K562 (cell line): ENCODE results near the gene FRG2C. TPM values are rescaled to one million over a fixed set of nuclear protein-coding genes. Genes with fewer than 3 reads are reported as not detected.
"Not testable (repeated sequence)": the region's sequence is repeated elsewhere in the genome, so short reads cannot be mapped to it uniquely, and the experiment has no call there.

Experiments used
- GABPA ChIP-seq: fragments of 200-800 bp; sonication (Bioruptor generic); conservative IDR thresholded peaks from 2 replicates; pipeline ENCODE4 v1.6.1; 2016; ENCODE audit warnings: low read depth, missing genetic modification characterization, missing compliant biosample characterization
- HNRNPLL ChIP-seq: fragments of 200-400 bp; formaldehyde crosslinking; IDR thresholded peaks from 2 replicates; pipeline ENCODE4 v1.6.1; 2017; ENCODE audit warnings: low read length, low read depth, mild to moderate bottlenecking; ENCODE audit not compliant: poor library complexity, severe bottlenecking
- POLR2G ChIP-seq: fragments of 200-400 bp; formaldehyde crosslinking; IDR thresholded peaks from 2 replicates; pipeline ENCODE4 v1.6.1; 2017; ENCODE audit warnings: low read depth, mild to moderate bottlenecking, antibody characterized with exemption, low read length, moderate library complexity
- RBFOX2 ChIP-seq: fragments of 200-400 bp; formaldehyde crosslinking; IDR thresholded peaks from 2 replicates; pipeline ENCODE4 v1.6.1; 2017; ENCODE audit warnings: low read depth, mild to moderate bottlenecking, low read length, moderate library complexity
- SMAD4 ChIP-seq: fragments of 250-450 bp; sonication (Bioruptor Pico); conservative IDR thresholded peaks from 2 replicates; pipeline ENCODE4 v1.8.0; 2021; ENCODE audit warnings: inconsistent platforms, mild to moderate bottlenecking, moderate library complexity
- polyA plus RNA-seq, 8 experiments: library from polyadenylated mRNA; depleted of rRNA in 4 of 8; stranded (reverse) in 5 of 8; unstranded in 3 of 8; fragments of >200 nt; fragmentation: Nextera tagmentation in 2 of 8; fragmentation: Illumina TruSeq in 1 of 8; extraction: Ambion mirVana in 2 of 8; extraction: Trizol in 1 of 8; gene quantifications; 2 replicates each; pipeline versions ENCODE4 v1.2.1 to v1.2.3, GENCODE V29; 2011 to 2014; ENCODE audit warnings: inconsistent platforms in 1 of 8, missing spikeins in 1 of 8
- total RNA-seq, 7 experiments: library from RNA; depleted of rRNA in 6 of 7; stranded (reverse); fragments of >200 nt in 6 of 7; fragmentation: Illumina TruSeq in 2 of 7; extraction: Trizol in 2 of 7; gene quantifications; 2 replicates each; pipeline versions ENCODE4 v1.2.1 to v1.2.3, GENCODE V29; 2011 to 2021; ENCODE audit warnings: low replicate concordance in 1 of 7
- TF ChIP-seq, protein P1 (sequence below), 2 experiments: IDR thresholded peaks; 2 replicates each; pipeline ENCODE4 v1.6.1; 2011; ENCODE audit warnings: borderline replicate concordance in 1 of 2, control low read depth in 1 of 2, low read depth in 1 of 2, low read length in 1 of 2, mild to moderate bottlenecking in 1 of 2, mixed read lengths in 1 of 2, moderate library complexity in 1 of 2; ENCODE audit not compliant: insufficient read depth in 1 of 2, insufficient read length in 1 of 2, poor library complexity in 1 of 2, severe bottlenecking in 1 of 2; ENCODE audit errors: extremely low read depth in 1 of 2
- TF ChIP-seq, protein P2 (sequence below), 3 experiments: IDR thresholded peaks in 2 of 3; conservative IDR thresholded peaks in 1 of 3; 2 replicates each; pipeline ENCODE4 v1.5.1; 2011 to 2012; ENCODE audit warnings: low read length in 3 of 3, mild to moderate bottlenecking in 3 of 3, control low read depth in 2 of 3, improper control_type of control experiment in 1 of 3, inconsistent platforms in 1 of 3, low read depth in 1 of 3, mixed read lengths in 1 of 3, moderate library complexity in 1 of 3; ENCODE audit not compliant: insufficient read depth in 2 of 3
- TF ChIP-seq, protein P3 (sequence below), 2 experiments: IDR thresholded peaks; 2 replicates each; pipeline ENCODE4 v1.6.1; 2012; ENCODE audit warnings: improper control_type of control experiment in 2 of 2, low read depth in 2 of 2, low read length in 2 of 2, borderline replicate concordance in 1 of 2
- TF ChIP-seq, protein P4 (sequence below), 2 experiments: fragments of 450-650 bp in 1 of 2; sonication (generic) in 1 of 2; formaldehyde crosslinking in 1 of 2; IDR thresholded peaks; 2 replicates each; pipeline versions ENCODE4 v1.7.1 to v1.9.0; 2016 to 2022; ENCODE audit warnings: inconsistent platforms in 1 of 2, mild to moderate bottlenecking in 1 of 2, missing genetic modification reagents in 1 of 2

The FRG2C gene
- total and polyA plus RNA-seq, 9 of the 15 experiments (the other 6 are each of a cell fraction or from before 2014, with no cell fraction given), result 0.03 TPM; not detected in 8

DNA sequence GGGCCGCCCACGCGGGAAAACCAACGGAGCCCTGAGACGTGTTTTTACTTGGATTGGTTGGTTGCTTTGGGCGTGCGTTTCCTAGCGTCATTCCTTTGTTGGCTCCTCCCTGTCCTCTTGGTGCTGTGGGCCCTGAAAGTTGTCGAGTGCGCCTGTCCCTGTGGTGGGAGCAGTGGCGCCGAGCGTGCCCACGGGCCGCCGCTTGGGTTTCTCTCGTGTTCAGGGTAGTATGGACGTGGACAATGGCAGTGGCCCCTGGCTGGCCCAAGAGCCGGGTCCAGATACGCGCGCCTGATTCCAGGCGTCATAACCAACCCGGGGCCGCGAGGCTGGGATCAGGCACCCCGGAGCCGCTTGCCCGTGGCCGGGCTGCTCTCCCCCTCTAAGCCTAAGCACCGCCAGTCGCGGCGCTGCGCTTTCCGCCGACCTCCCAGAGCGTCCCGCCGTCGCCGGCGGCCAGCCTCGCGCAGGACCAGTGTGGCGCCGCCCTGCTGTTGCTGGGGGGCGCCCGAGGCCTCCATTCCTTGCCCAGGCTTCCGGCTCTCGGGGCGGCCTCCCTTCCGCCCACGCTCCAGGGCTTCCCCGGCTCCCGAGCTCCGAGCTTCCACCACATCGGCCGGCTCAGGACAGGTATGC lies 8.1 kb downstream of the FRG2C start (continued):
- TF ChIP-seq, protein P1, sequence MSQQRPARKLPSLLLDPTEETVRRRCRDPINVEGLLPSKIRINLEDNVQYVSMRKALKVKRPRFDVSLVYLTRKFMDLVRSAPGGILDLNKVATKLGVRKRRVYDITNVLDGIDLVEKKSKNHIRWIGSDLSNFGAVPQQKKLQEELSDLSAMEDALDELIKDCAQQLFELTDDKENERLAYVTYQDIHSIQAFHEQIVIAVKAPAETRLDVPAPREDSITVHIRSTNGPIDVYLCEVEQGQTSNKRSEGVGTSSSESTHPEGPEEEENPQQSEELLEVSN (IDR thresholded peaks at IDR 0.05; ENCODE audit: borderline replicate concordance in 1 of 2, extremely low read depth in 1 of 2, insufficient read depth in 1 of 2, insufficient read length in 1 of 2, low read depth in 1 of 2, low read length in 1 of 2, poor library complexity in 1 of 2, severe bottlenecking in 1 of 2), result peak in 1 of 2 experiments; percentile 81
- TF ChIP-seq, protein P2, sequence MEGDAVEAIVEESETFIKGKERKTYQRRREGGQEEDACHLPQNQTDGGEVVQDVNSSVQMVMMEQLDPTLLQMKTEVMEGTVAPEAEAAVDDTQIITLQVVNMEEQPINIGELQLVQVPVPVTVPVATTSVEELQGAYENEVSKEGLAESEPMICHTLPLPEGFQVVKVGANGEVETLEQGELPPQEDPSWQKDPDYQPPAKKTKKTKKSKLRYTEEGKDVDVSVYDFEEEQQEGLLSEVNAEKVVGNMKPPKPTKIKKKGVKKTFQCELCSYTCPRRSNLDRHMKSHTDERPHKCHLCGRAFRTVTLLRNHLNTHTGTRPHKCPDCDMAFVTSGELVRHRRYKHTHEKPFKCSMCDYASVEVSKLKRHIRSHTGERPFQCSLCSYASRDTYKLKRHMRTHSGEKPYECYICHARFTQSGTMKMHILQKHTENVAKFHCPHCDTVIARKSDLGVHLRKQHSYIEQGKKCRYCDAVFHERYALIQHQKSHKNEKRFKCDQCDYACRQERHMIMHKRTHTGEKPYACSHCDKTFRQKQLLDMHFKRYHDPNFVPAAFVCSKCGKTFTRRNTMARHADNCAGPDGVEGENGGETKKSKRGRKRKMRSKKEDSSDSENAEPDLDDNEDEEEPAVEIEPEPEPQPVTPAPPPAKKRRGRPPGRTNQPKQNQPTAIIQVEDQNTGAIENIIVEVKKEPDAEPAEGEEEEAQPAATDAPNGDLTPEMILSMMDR (IDR thresholded peaks at IDR 0.05 in 2 of 3, conservative IDR thresholded peaks at IDR 0.05 in 1 of 3; ENCODE audit: insufficient read depth in 2 of 3, low read depth in 1 of 3, low read length in 3 of 3), result peak in 2 of 3 experiments; percentile 4 to 27; a peak in 2 of 6 replicates
- peak; percentile 54 for TF ChIP-seq RBFOX2
- TF ChIP-seq HNRNPLL, result peak; percentile 81
- TF ChIP-seq, protein P3, sequence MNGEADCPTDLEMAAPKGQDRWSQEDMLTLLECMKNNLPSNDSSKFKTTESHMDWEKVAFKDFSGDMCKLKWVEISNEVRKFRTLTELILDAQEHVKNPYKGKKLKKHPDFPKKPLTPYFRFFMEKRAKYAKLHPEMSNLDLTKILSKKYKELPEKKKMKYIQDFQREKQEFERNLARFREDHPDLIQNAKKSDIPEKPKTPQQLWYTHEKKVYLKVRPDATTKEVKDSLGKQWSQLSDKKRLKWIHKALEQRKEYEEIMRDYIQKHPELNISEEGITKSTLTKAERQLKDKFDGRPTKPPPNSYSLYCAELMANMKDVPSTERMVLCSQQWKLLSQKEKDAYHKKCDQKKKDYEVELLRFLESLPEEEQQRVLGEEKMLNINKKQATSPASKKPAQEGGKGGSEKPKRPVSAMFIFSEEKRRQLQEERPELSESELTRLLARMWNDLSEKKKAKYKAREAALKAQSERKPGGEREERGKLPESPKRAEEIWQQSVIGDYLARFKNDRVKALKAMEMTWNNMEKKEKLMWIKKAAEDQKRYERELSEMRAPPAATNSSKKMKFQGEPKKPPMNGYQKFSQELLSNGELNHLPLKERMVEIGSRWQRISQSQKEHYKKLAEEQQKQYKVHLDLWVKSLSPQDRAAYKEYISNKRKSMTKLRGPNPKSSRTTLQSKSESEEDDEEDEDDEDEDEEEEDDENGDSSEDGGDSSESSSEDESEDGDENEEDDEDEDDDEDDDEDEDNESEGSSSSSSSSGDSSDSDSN (IDR thresholded peaks at IDR 0.05; ENCODE audit: borderline replicate concordance in 1 of 2, low read depth in 2 of 2, low read length in 2 of 2), result 0 out of 4 replicates have a peak, but pooled peaks of 1 of the 2 experiments have one; percentile 28
- peak; percentile 53; the same call in 1 of the 2 replicates for TF ChIP-seq POLR2G
- TF ChIP-seq, protein P4, sequence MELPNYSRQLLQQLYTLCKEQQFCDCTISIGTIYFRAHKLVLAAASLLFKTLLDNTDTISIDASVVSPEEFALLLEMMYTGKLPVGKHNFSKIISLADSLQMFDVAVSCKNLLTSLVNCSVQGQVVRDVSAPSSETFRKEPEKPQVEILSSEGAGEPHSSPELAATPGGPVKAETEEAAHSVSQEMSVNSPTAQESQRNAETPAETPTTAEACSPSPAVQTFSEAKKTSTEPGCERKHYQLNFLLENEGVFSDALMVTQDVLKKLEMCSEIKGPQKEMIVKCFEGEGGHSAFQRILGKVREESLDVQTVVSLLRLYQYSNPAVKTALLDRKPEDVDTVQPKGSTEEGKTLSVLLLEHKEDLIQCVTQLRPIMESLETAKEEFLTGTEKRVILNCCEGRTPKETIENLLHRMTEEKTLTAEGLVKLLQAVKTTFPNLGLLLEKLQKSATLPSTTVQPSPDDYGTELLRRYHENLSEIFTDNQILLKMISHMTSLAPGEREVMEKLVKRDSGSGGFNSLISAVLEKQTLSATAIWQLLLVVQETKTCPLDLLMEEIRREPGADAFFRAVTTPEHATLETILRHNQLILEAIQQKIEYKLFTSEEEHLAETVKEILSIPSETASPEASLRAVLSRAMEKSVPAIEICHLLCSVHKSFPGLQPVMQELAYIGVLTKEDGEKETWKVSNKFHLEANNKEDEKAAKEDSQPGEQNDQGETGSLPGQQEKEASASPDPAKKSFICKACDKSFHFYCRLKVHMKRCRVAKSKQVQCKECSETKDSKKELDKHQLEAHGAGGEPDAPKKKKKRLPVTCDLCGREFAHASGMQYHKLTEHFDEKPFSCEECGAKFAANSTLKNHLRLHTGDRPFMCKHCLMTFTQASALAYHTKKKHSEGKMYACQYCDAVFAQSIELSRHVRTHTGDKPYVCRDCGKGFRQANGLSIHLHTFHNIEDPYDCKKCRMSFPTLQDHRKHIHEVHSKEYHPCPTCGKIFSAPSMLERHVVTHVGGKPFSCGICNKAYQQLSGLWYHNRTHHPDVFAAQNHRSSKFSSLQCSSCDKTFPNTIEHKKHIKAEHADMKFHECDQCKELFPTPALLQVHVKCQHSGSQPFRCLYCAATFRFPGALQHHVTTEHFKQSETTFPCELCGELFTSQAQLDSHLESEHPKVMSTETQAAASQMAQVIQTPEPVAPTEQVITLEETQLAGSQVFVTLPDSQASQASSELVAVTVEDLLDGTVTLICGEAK (IDR thresholded peaks at IDR 0.05), result peak; percentile 73; the same call in 1 of the 2 replicates
- TF ChIP-seq, protein P4 (CRISPR knock-in tag; IDR thresholded peaks at IDR 0.05), result not testable (repeated sequence)
- TF ChIP-seq SMAD4 (CRISPR knock-in tag), result 0 out of 2 replicates have a peak, but pooled peaks have one; percentile 31
- peak; percentile 47 for TF ChIP-seq GABPA
